Measurements from ENCODE around the gene SLC13A3. TPM values are rescaled to one million over a fixed set of nuclear protein-coding genes. Genes with fewer than 3 reads are reported as not detected.

The SLC13A3 gene
- polyA plus RNA-seq, 4 donors: 8.8 to 22.9 (median 20.3) TPM

DNA sequence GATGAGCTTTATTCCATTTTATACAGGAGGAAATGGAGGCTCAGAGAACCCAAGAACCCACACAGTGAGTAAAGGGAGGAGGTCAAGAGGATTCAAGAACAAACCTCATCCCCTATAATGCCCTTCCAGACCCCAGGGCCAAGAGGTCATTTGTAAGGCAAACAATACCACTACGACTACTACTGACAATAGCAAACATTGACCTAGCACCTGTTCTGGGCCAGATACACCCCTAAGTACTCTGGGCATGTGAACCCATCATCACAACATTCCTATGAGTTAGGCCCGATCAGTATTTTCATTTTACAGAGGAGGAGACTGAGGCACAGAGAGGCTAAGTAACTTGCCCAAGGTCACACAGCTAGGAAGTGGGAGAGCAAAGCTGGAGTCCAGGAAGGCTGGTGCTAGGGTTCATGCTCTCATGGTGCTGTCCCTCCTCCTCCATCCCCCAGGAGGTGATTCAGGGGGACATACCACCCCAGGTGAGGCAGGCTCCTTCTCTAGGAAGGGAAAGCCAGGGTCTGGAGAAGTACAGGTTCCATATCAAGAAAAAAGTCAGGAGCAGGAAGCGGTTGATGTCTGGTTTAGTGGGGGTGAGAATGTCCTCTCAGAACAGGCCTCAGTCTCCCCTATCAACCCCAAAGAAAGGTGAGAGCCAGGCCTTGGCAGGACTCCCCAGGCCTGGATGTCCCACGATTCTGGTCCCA, 13.7 kb downstream of the SLC13A3 start:
- no peak for DNase-seq (ENCODE audit: low read depth in 4 of 4, low spot score in 2 of 4)

DNA sequence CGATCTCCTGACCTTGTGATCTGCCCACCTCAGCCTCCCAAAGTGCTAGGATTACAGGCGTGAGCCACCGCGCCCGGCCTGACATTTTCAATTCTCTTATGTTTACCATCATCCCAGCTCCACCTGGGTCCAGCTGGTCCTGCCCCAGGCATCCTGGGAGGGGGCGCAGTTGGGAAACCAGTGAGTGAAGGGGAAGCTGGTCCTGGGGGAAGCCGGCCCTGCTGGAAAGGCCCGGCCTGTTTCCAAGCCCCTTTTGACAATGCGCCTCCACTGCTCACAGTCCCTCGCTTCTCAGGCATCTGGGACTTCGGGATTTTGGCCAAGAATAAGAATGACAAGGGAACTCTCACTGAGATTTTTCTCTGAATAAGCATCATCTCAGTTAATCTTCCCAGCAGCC, 14.2 kb downstream of the SLC13A3 start:
- no peak for DNase-seq (ENCODE audit: low read depth in 4 of 4, low spot score in 2 of 4)

DNA sequence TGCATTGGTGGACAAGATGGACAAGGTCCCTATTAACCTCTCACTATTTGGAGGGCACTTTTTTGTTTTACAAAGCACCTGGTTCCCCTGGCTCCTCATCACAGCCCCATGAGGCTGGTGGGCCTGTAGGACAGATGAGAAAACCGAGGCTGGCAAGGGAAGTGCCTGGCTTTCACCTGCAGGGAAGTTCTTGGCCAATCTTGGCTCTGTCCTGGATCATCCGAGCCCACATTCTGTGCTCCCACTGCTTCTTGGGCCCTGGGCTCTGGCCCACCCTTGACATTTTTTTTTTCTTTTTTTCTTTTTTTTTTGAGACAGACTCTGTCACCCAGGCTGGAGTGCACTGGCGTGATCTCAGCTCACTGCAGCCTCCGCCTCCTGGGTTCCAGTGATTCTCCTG, 14.7 kb downstream of the SLC13A3 start:
- no peak for DNase-seq (ENCODE audit: low read depth in 4 of 4, low spot score in 2 of 4)

DNA sequence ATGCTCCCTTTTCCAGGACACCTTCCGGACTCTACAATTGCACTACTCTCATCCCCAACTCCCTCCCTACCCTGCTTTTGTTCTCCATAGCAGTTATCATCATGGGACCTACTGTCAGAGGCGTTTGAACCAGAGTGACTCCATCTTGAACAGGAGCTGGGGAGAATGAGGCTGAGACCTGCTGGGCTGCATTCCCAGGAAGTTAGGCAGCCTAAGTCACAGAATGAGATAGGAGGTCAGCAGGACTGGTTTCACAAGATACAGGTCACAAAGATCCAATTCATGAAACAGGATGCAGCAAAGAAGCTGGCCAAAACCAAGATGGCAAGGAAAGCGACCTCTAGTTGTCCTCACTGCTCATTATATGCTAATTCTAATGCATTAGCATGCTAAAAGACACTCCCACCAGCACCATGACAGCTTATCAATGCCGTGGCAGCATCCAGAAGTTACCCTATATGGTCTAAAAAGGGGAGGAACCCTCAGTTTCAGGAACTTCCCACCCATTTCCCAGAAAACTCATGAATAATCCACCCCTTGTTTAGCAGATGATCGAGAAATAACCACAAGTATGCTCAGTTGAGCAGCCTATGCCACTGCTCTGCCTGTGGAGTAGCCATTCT, 15.6 kb downstream of the SLC13A3 start:
- DNase-seq (ENCODE audit: low read depth in 4 of 4, low spot score in 2 of 4): no peak

DNA sequence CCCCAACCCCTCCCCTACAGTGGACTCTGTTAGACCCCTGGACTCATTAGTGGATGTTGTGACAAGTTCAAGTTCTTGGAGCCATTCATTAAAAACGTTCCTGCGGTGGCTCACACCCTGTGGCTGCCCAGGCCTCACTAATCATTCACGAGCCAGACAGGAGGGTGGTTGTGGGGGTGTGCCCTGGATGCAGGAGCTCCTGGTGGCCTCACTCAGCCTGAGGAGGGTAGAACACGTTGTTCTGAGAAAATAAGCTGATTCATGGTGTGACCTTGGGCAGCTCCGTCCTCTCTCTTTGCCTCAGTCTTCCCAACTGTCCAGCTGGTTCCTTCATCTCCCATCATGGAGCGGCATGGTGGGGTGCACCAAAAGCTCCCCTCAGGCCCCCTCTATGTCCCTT, 16.7 kb downstream of the SLC13A3 start:
- no peak for DNase-seq (ENCODE audit: low read depth in 4 of 4, low spot score in 2 of 4)

DNA sequence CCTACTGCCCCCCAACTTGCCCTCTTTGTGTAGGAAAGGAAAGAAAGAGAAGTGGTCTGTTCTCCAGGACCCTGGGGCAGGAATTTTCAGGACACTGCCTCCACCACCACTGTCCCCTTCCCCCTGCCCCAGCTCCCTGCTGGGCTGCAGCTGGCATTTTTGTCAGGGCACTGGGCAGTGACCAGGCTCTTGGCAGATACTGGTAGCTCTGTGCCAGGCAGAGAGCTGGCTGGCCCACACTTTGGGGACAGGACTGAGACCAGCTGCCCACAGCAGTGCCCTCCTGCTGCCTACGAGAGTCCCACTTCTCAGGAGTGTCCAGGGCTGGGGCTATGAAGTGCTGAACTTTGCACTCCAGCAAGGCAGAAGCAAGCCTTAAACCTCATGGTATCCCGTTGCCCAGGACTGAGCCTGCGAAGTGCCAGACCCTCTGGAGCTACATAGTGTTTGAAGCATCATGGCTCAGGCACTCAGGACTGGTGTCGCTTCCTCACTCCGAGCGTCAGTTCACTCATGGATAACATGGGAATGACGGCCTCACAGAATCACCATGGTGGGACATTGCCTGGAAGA, 19.3 kb downstream of the SLC13A3 start:
- DNase-seq (ENCODE audit: low read depth in 4 of 4, low spot score in 2 of 4): no peak

DNA sequence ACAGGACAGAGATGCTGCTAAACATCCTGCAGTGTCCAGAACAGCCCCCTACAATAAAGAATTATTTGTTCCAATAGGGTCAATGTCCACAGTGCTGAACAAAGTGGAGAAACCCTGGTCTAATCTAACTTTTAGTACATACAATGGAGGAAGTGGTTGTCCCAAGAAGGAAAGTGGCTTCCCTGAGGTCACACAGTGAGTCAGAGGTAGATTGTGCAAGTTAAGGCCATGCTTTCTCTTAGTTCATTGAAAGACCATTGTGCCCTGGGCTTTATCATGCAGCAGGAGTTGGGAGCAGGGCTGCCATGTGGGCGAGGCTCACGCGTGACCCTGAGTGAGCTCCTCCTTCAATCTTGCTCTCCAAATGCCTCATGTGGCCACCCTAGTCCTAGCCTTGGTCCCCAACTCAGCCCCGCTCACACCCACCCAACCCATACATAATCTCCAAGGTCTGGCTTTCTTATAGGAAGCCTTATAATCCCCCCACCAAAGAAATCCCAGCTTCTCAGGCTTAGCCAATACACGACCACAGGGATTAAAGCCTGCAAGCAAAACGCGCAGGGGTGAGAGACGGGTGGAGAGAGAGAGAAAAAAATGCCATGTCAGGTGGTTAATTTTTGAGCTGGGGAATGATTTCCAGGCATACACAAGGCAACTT, 19.9 kb downstream of the SLC13A3 start:
- DNase-seq (ENCODE audit: low read depth in 4 of 4, low spot score in 2 of 4): no peak

DNA sequence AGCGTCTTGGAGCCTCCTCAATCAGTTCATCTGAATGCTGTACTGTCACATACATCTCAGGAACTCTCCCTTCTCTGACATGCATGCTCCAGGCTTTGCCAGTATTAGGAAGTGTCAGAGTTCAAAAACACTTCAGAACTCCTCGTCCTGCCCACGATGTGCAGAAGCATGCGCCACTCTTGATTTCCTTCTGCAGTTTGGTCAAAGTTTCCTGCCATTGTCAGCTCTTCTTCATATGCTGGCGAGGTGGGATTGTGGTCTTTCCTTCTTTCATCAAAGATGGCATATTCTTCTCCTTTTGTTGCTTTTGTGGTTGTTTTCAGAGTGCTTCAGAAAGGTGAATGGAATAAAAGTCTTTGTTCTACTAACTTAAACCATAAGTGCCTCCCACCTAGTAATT, 21.0 kb downstream of the SLC13A3 start:
- no peak for DNase-seq (ENCODE audit: low read depth in 4 of 4, low spot score in 2 of 4)

DNA sequence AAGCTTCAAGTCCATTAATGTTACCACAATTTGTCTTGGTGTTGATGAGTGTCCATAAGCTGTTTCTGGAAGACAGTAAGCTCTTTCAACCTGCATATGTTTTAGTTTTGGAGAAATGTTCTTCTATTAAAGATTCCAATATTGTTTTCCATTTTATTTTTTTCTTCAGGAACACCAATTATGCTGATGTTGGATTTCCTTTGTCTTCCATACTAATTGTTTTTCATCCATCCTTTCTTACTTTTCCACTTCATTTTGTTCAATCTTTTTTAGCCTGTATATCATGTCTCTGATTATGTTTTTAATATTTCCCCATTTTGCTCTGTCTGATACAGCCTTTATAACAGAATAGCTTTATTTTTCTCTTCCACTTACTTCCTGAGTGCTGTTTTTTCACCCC, 21.9 kb downstream of the SLC13A3 start:
- no peak for DNase-seq (ENCODE audit: low read depth in 4 of 4, low spot score in 2 of 4)

DNA sequence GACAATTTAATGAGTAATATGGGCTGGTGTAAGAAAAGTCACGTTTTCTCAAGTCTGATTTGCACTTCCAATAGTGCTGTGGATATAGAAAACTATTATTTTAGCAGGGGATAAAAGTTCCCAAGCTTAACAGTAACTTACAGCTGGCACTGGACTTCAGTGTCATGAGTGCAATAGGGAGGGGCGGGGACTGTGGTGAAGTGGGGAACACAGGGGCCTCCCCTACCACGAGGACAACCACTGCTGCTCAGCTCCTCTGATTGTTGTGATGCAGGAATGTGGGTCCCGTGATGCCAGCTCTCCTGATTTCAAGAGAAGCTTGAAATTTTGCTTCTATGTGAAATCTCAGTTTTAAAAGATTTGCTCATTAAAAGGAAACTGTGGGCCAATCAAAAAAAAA, 24.0 kb downstream of the SLC13A3 start:
- DNase-seq (ENCODE audit: low read depth in 4 of 4, low spot score in 2 of 4): no peak

DNA sequence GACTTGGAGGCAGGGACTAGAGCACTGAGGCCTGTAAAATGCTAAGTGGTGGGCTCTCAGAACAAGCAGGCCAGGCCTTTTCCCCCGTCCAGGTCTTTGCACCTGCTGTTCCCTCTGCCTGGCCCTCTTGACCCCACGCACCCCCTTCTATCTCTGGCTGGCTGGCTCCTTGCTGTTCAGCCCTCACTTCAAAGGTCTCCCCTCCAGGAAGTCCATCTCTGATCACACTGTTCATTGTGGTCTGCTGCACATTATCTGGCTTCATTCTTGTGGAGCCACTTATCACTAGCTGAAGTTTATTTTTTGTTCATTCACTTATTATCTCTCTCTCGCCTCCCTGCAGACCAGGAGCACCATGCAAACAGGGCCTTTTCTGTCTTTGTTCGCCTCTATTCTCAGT, 24.5 kb downstream of the SLC13A3 start:
- DNase-seq (ENCODE audit: low read depth in 4 of 4, low spot score in 2 of 4): no peak

DNA sequence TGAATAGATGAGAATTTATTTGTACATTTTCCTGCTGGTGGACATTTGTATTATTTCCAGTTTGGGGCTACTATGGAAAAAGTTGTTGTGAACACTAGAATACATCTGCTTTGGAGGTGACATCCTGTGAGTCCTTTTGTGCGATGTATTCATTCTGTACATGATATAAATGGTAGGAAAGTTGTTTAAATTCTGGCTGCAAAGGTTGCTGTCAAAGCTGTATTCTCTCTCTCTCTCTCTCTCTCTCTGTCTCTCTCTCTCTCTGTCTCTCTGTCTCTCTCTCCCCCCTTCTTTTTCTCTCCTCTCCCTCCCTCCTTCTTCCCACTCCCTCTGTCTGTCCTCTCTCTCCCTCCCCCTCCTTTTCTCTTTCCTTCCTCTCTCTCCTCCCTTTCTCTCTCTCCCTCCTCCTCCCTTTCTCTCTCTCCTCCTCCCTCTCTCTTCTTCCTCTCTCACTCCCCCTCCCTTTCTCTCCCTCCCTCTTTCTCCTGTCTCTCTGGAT, 25.3 kb downstream of the SLC13A3 start:
- DNase-seq (ENCODE audit: low read depth in 4 of 4, low spot score in 2 of 4): no peak

DNA sequence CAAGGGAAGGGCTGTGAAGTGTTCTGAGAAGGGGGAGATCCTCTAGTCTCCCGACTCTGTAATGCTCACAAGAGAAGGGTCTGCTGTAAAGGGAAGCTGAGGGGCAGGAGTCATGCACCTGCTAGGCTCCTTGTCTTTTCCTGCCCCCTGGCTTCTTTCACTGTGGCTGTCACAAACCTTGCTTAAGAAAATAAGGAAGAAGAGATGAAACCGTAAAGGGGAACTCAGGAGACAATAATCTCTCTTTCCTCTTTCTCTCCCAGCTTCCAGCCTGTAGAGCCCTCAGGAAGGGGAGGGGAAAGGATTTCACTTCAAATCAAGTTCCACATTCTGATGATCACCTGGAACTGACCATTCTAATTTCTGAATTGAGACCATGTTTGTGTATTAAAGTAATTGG, 26.3 kb downstream of the SLC13A3 start:
- no peak for DNase-seq (ENCODE audit: low read depth in 4 of 4, low spot score in 2 of 4)

DNA sequence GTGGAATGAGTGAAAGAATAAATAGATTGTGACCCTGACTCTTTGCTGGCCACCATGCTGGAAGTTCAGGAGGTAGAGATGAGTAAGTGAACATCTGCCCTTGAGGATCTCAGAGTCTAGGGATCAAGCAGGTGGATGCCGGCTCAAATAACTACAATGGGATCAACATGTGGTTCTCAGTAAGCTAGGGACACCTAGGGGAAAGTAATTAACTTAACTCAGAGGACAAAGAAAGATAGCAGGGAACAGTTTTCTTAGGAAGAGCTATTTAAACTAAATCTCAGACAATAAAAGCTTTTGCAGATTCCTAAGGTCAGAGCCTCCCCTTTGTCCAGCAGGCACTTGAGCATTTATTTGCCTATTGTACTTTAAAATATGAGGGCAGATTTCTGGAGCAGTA, 29.1 kb downstream of the SLC13A3 start:
- DNase-seq (ENCODE audit: low read depth in 4 of 4, low spot score in 2 of 4): no peak

DNA sequence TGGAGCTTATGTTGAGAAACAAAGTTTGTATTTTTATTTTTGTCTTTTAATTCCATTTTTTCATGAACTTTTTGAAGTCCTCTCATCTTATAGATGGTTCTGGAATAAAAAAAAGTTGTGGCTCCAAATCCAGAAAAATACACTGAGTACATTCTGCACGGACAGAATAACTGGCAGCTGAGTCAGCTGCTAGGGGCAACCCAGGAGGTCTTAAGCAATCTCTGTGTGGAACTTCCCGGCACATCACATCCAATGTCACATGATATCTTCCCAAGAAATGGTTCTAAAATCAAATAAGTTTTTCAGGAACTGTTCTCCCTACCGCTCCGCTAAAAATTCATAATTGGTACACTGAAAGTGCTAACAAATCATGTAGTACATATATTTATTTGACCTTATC, 29.8 kb downstream of the SLC13A3 start:
- no peak for DNase-seq (ENCODE audit: low read depth in 4 of 4, low spot score in 2 of 4)

DNA sequence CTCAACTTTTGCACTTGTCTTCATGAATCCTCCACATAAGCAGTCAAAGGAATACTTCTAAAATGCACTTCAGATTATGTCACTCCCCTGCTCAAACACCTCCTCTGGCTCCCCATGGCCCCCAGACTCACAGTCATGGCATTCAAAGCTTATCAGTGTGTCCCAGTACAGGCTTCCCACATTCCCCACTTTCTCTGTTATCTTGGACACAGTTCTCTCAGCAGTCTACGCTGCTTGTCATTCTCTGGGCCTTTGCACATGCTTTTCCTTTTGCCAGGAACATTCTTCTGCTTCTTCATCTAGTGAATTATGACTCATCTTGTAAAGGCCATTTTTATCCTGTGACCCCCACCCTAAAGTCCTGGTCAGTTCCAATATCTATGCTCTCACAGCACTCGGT, 31.8 kb downstream of the SLC13A3 start:
- no peak for DNase-seq (ENCODE audit: low read depth in 4 of 4, low spot score in 2 of 4)

DNA sequence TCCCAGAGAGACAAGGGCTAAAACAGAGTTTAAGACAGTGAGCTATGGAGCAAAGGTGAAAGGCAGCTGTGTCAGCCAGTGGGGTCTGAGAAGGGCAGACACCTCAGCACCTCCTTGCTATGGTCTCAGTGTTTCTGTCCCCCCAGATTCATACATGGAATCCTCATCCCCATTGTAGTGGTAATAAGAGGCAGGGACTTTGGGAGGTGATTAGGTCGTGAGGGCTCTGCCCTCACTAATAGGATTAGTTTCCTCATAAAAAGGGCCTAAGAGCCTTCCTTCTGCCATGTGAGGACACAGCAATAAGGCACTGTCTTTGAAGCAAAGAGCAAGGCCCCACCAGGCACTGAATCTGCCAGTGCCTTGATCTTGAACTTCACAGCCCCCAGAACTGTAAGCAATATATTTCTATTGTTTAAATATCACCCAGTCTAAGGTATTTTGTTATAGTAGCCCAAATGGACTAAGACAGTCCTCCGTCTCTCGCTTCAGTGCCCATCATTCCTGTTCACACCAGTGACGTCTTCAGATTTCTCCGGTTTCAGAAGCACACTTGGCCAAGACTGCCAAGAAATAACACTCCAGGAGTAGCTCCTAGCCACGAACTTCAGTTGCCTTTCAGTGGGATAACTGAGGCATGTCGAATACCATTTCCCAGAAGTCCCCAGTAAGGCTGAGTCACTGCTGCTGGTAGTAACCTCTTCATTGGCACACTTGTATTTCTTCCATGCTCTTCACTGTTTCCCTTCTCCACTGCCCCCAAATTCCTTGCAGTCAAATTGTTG, 32.8 kb downstream of the SLC13A3 start:
- no peak for DNase-seq (ENCODE audit: low read depth in 4 of 4, low spot score in 2 of 4)

DNA sequence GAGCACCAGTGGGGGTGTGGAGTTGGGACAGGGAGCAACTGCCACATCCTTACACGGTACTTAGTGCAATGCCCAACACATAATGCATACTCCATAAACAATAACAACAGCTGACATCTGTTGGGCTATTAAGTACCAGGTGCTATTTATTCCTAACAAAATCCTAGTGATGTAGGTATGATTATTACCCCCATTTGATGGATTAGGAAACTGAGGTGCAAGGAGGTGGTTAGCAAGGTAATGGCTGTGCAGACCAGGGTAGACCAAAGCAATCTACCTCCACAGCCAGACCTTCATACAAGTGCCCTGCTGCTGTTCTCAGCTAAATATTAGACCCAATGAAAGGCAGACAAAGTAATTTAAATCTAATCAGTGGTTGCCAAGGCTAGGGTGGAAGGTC, 36.8 kb downstream of the SLC13A3 start:
- no peak for DNase-seq (ENCODE audit: low read depth in 4 of 4, low spot score in 2 of 4)

DNA sequence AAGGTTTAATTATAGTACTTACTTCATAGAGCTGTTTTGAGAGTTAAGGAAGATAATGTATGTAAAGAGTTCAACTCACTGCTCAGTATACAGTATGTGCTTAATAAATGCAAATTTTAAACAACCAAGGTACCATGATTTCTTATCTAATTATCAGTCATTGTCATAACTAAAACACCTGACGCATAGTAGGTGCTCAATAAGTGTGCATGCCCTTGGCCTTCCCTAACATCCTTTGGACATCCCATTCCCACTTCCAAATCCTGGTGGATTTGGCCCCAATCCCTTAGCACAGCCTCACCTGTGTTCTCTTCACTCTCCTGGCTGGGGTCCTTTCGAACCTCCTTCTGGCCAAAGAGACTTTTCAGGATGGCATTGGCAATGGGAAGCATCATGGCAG, 41.1 kb downstream of the SLC13A3 start:
- no peak for DNase-seq (ENCODE audit: low read depth in 4 of 4, low spot score in 2 of 4)

DNA sequence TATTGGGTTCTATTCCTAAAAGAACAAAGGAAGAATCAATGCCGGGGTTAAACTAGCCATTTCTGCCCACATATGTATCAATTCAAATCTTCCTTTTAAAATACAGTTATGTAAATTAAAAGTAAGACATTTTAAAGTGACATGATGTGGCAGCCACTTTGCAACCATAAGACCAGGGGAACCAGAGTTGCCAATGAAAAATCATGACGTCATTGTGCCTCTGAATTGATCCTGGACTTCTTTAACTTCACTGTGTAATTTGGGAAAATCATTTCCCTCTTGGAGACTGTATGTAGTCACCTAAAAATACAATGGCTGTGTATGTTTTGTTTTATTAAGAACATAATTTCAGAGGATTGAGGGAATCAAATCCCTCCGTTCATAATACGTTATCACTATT, 42.2 kb downstream of the SLC13A3 start:
- no peak for DNase-seq (ENCODE audit: low read depth in 4 of 4, low spot score in 2 of 4)
